GM19452 (cell line): ENCODE measurements around the gene PGR.
A peak's percentile ranks its signal among the peaks of the same experiment; 100 is the strongest.

Source experiments
- ATAC-seq: cut with Tn5 transposase; IDR thresholded peaks from one replicate; pipeline ENCODE4 v1.9.1; 2021; ENCODE audit not compliant: unreplicated experiment

Gene PGR

GRCh38 chr11:101010899-101011298 is 118.7 kb downstream of the PGR start:
- ATAC-seq: no peak

GRCh38 chr11:101009690-101010055 is 119.9 kb downstream of the PGR start:
- no peak for ATAC-seq

- ATAC-seq: no peak
Measured at GRCh38 chr11:101008961-101009689, 120.5 kb downstream of the PGR start.

GRCh38 chr11:101003468-101003867 is 126.1 kb downstream of the PGR start:
- ATAC-seq: no peak

- no peak for ATAC-seq
Measured at GRCh38 chr11:100999756-101000155, 129.9 kb downstream of the PGR start.

- no peak for ATAC-seq
Measured at GRCh38 chr11:100994966-100995365, 134.6 kb downstream of the PGR start.

- no peak for ATAC-seq
Measured at GRCh38 chr11:100991541-100991940, 138.1 kb downstream of the PGR start.

GRCh38 chr11:100990931-100991330 is 138.7 kb downstream of the PGR start:
- ATAC-seq: no peak

- peak; percentile 67 for ATAC-seq
Measured at GRCh38 chr11:100984668-100985067, 144.9 kb downstream of the PGR start.

- no peak for ATAC-seq
Measured at GRCh38 chr11:100981196-100981824, 148.3 kb downstream of the PGR start.

GRCh38 chr11:100980156-100980555 is 149.5 kb downstream of the PGR start:
- ATAC-seq: no peak
